Measurements from ENCODE around the gene TXNRD3.

TXNRD3 gene

DNA sequence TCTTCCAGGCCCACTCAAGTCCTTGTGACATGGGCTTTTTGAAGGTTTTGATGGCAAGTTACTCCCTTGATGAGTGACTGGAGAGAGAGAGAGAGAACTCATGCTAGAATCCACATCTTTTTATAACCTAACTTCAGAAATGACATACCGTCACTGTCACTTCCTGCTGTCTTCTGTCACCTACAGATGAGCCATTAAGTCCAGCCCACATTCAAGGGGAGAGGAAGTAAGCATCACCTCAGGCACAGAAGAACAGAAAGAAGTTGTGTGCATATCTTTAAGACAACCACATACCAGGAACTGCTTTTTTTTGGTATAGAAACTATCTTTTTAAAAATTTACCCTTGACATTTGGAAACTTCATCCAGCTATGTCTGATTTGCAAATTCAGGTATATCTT, 16.6 kb upstream of the TXNRD3 start:
- DNase-seq: peak in 1 of 6 experiments; percentile 26

DNA sequence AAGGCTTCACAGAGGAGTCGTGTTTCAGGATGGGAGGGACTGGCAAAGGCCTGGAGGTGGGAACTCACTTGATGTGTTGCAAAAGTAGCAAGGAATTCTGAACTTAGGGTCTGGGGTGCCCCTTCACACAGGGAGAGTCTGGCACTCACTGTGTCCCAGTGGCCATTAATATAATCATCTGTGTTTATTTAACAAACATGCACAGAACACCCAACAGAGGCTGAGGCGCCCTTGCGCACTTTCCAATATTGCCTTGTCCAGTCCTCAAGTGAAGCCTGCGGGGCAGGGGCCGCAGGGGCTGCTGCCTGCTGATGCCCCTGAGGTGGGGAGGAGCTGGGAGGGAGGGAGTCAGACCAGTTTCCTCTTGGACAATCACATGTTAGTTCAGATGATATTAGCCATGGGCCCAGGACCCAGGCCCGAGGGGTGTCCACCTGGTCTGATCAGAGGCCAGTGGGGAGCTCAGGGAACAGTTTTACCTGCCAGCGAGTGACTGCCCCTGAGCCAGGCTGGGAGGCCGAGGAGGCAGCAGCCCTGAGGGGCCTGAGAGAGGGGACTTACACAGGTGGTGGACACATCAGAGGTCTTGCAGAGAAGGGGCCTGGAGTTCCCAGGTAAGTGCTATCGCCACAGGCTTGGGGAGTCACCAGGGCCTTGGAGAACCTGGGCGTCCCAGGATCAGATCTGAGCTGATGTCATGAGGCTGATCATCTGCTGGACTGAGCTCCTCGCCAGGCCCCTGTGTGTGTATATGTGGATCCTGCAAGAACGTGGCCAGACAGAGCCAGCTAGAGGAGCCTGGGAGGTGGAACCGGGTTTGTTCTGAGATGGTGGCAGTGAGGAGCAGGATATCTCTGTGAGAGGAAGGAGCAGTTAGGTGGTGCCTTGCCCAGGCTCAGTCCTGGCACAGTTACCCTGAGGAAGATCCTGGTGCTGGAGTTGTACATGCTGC, 13.8 kb upstream of the TXNRD3 start:
- no peak for DNase-seq

DNA sequence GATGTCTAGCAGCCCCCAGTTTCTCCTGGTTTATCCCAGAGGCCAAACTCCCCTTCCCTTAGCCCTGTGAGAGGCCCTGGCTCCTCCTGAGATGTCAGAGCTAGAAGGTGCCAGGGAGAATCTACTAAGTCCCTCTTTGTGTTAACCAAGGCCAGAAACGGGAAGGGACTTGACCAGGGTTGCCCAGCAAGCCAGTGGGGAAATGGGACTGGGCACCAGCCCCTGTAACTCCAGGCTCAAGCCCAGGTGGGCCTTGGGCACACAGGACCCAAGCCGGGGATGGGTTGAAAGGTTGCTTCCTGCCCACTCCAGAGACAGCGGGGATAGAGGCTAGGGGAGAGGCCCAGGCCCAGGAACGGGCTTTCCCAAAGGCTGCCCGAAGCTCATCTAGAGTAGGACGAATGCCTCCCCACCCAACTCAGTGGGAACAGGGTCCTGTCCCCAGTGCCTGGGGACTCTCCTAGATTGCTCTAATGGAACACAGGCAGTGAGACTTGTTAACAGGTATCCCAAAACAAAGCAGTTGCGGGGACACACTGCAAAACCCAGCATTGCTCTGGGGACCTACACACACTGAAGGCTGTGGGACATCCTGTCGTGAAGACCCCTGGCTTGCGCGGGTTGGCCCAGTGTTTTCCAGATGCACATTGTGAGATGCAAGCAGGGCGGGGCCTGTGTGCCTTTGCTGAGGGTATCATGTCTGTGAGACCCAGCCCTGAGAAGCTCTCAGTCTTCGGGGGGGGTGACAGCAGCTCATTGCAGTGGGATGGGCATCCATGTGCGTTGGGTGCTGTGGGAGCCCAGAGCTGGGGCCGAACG, 12.9 kb upstream of the TXNRD3 start:
- no peak for DNase-seq

DNA sequence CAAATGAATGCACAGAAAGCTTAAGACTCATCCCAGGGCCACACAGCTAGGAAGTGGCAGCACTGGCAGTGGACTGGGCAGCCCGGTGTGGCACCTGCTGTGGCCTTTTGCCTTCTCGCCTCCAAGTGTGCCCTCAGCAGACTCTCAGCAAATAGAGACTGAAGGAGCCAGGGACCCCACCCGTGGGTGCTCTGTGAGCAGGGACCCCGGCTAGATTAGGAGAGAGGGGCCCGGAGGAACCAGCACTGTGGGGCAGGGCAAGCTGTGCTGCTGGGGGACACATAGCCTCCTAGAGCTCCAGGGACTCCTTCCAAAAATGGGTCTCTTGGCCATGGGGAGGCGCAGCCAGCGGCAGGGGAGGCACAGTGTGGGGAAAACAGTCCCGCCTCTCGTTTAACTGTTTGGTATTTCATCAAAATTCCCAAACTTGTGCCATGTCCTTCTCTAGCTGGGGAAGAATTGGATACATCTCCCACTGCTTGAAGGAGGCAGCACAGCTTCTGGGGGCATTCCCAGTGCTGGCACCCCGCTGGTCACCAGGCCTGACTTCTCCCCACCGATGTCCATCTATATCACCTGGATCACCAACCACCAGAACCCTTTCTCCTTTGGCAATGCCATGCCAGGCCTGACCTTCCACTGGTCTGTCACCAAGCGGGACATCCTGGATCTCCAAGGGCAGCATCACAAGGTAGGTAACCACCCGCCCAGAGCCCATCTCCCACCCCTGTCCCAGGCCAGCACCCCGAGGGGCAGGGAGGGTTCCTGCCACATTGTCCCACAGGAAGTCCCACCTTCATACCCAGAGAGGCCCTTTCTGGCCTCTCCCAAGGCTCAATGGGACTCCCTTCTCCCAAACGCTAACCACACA, 12.0 kb upstream of the TXNRD3 start:
- DNase-seq: no peak

DNA sequence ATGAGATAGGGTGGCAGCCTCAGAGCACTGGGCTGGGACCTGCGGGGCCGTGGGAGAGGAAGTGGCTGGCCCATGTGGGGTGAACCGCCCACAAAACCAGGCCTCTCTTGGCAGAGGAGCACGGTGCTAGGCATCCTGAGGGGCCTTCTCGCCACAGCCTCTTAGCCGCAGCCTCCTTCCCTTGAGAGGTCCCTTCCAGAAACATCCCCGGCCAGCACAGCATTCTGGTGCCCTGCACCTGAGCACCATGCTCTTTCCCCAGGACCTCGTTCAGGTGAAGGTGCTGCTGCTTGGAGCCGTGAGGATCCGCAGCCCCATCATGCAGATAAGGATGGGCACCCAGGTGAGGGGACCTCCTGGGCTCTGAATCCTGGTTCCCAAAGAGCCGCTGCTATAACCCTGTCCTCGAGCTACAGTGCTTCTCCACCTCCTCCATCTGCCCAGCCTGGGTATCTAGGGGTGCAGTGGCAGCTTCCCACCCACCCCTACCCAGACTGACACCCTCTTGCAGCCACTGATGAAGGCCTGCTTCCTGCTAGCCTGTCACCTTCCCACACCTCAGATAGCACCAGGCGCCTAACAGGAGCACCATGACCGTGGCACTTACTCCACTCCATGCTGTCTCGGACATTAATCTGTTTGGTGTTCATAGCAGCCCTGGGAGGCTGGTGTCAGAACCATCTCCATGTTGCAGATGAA, 11.2 kb upstream of the TXNRD3 start:
- no peak for DNase-seq

DNA sequence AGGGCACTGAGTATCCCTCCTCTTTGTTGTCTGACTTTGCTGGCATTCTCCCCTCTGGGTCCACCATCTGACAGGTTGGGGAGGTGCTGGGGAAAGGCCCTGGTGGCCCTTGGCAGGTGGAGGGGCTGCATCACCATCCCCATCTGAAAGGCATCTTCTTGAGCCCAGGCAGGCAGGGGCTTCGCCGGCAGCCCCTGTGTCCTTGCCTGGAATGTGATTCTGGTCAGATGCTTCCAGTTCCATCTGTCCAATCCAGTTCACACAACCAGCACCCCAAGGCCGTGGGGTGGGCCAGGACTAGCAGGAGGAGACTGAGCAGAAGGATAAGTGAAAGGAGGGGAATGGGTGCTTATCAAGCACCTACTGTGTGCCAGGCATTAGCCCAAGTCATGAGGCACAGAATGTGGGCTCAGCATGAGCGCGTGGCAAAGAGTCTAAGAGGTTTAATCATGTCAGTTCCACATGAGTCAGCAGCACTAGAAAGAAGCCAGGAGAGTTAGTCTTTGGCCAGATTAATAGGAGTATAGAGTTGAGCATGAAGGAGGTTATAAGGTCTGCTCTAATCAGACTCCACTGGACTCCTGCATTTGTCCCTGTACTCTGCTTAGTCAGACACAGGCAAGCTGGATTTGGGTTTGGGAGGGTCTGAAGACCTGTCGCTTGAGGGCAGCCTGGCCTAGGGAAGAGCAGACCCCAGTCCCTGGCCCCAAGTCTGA, 10.5 kb upstream of the TXNRD3 start:
- DNase-seq: no peak

DNA sequence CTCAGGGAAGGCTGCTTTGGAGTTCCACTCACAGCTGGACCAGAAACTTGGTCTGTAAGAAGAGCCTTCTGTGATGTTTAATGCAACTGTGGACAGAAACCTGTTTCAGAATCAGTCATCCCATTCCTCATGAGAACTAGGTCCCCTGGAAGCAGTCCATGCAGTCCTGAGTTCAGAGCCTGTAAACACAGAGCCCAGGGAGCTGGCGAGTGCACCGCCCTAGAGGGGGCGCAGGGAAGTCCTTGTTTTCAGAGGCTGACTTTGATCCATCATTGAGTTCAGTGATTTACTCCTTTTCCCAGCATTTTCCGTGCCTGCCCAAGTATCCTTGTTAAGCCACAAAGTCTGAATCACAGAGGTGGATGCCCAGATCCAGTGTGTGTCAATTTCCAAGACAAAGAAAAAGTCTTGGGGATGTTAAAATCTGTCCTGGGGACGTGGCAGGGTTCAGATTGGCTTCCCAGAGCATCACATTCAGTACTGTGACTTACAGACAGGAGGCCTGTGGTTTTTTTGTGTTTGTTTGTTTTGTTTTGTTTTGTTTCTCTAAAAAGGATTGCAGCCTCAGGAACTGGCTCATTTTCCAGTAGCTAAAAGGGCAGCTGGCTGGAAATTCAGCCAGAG, 9.8 kb upstream of the TXNRD3 start:
- no peak for DNase-seq

DNA sequence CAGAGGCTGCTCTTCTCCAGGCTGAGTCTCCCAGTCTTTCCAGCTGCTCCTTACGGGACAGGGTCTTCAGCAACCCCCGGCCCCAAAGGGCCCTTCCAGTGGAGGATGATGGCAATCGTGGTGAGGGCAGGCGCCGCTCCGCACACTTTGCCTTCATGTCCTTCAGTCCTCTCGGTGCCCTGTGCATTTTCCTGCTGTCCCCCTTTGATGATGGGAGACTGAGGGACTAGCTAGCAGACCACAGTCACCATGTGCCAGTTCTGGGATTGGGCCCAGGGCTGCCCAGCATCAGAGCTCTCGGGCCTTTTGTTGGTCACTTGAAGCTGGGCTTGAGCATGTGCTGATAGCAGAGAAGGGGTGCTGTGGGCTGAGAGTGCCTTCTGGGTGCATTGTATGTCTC, 8.8 kb upstream of the TXNRD3 start:
- DNase-seq: no peak

DNA sequence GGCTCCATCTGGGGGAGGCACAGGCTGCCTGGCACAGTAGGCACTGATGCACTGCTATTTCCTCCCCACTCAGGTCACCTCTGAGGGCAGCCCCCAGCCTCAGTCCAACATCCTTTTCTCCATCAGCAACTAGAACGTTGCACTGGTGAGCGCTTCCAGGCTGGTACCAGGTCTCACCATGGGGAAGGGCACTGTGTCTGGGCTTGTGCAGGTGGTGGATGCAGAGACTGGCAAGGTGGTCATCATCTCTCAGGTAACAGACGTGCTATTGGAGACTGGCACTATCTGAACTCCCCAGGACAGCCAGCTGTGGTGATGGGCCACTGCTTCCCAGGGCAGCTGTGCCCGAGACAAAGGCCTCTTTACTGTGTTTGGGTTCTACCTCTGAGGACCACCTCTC, 8.3 kb upstream of the TXNRD3 start:
- DNase-seq: no peak

DNA sequence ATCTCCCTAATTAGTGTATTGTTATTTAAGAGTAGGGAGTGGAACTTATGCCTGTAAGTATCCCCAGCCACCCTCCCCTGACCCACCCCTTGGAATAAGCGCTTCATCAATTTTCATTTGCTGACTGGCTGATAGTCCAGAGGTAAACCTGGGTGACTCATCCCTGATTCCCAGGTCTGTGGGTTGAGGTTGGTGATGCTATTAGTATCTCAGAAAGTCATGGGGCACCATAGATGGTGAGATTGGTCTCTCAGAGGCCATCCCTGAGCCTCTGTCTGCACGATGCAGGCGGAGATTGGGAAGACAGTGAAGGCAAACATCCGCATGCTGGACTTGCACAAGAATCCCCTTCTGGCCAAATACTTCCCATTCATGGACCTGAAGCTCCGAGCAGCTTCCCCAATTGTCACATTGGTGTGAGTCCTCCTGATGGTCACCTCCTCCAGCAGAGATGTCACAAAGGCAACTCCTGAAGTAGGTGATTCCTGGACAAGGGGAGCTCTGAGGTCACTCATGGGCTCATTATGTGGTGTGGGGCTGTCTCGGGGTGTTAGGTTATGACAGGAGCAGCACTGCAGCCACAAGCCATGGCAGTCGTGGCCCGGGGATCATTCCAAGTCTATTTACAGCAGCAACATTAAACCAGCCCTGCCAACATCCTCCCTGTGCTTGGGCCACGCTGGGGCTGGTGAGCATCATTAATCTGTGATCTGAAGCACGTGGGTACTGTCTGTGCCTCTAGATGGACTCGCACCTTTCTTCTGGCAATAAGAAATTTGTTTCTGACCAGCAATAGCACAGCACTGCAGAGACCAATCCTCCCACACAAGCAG, 6.8 kb upstream of the TXNRD3 start:
- no peak for DNase-seq

DNA sequence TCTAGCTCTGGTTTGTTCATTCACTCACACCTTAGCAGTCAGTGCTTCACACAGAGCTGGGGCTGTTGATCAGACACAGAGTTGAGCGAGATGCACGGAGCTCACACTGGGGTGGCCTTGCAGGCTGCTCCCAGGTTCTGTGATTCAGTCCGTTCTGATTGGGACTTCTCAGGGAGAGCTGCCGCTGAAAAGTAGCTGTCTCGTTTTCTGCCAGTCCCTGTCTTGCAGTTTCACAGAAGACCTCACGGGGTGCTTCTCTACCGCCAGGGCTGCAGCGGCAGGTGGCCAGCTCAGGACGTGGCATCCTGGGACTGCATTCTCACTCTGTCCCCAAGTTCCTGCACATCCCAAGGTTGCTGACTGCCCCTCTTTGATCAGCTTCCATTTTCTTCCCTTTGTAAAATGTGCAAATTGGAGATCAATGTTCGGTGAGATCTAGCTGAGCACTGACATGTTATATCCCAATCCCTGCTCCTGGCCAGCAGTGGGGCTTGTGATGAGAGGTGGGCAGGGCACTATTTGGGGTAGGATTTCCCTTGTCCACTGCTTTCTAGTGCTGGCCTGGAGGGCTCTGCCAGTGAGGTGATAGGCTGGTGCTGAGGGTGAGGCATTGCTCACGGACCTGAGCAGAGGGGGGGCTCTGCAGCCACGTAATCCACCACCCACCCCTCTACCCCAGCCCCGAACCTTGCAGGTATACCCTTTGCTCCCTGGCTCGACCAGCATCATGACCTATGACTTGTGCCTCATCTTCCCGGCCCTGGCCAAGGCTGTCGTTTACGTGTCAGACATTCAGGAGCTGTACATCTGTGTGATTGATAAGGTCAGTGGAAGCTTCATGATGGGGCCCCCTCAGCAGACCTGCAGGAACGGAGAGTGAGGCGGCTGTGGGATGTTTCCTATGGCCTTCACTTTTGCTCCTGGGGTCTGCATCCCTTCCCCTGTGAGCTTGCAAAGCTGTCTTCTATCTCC, 5.3 kb upstream of the TXNRD3 start:
- DNase-seq: no peak

DNA sequence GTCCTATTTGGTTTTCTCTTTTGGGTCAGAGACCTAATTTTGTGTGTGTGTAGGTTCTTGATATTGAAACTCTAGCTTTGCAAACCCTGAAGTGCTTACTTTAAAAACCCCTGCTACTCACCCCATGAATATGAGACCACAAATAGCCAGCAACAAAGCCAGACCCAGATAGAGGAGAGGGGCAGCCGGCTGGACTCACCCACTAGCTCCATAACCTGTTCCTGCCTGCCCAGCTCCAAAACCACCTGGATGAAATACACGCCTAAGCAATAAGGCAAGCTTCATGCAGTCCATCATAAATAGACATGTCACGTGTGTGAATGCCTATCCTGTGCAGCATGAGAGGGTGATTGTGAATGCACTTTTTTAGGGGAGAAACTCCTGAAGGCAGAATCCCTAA, 3.7 kb upstream of the TXNRD3 start:
- DNase-seq: no peak

DNA sequence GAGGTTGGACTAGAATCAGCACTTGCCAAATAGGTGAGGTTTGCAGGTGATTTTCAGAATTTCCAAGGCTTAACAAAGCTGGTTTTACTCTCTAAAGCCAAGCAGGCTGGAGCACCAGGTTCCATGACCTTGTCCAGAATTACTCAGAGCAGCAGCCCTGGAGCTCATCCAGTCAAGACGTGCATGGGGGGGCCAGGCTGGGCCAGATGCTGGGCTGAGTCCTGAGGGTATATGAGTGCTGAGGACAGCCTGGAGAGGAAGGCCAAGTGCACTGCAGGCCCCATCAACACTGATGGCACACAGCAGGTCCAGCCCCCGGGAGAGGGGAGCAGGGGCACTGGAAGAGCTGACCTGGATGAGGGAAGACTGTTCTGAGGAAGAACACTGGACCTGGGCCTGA, 3.0 kb upstream of the TXNRD3 start:
- DNase-seq: no peak

DNA sequence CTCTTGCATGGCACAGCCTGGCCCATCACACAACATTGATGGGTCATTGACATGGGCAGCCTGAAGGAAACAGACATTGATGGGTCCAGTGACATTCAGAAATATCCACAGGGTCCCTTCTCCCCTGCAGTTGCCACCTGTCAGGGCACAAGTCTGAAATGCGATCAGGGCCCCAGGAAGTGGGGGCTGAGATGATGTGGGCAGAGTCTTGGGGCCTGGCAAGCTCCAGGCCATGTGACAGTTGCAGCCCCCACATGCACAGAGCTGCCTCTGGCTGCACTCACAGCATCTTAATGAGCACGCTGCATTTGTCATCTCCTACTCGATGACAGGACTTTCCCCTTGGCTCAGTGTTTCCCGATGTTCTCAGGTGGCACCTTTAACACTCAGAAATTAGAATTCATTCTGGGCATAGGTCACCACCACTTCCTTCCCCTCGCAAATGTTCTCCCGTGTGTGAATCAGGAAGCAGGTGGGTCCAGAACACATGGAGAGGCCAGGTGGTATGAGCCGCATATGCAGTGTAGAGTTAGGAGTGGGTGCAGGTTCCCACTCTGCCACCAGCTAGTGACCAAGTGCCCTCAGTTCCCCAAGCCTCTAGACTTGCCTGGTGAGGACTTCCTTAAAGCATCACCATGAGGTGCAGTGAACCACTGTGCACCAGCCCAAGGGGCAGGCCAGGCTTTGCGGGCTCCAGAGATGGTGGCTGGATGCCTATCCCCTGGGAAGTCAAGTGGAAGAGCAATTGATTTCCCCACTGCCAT, 1.6 kb upstream of the TXNRD3 start:
- DNase-seq: no peak

DNA sequence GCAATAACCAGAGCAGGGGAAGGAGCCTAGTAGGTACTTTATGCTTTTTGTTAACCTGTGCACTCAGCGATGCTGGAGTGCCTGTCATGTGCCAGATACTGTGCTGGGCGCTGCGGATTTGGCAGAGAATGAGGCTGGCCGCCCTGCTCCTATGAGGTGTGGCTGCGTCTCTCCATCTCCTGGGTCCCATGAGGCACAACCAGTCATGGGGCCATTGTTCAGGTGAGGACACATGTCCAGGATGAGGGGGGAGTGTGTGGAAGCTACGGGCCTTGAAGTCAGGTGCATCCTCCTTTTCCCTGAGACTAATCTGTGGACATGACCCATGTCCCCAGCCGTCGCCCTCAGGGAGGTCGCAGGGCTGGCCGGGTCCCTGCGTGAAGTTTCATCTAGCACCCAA, 963 bp upstream of the TXNRD3 start:
- DNase-seq: no peak

DNA sequence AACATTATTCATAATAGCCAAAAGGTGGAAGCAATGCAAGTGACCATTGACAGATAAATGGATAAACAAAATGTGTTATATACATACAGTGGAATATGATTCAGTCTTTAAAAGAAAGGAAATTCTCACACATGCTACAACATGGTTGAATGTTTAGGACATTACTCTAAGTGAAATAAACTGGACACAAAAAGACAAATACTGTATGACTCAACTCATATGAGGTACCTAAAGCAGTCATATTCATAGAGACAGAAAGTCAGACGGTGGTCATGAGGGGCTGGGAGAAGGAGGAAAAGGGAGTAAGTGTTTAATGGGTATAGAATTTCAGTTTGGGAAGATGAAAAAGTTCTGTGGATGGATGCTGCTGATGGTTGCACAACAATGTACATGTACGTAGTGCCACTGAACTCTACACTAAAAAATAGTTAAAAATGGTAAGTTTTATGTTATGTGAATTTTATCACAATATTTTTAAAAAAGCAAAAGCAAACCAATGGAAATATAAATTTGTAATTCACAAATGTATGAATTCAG, 5.3 kb downstream of the TXNRD3 start:
- DNase-seq: no peak

DNA sequence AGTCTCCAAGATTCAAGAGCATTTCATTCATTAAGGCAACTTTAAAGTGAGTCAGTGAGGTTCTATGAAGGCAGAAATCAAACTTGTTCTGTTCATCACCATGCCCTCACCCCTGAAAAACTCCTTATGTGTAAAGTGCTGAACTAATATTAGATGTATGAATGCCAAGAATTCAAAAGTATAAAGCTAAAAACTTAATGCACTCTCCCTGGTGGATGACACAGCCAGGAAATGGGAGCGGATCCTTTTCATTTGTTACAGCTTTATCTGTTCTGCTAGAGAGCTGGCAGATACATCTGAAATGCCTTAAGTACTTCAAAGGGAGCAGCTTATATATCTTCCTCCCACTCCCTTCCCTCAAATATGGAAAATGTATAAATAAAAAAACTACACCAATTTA, 8.2 kb downstream of the TXNRD3 start:
- no peak for DNase-seq

DNA sequence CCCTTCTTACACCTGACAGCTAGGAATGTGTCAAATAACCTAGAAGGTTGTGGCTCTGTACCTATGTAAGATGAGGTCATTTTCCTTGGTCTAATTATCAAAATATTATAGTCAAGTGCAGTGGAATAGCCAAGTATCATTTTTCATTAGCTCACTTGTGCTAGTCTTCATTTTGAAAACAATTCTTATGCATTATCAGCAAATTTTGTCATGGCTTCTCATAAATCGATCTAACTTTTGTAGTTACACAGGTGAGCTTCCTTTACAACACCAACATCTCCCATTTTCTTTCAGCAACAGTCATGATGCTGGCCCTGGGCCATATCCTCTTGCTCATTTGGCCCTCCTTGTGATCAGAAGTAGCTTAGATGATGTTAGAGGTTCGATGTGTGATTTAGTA, 10.3 kb downstream of the TXNRD3 start:
- DNase-seq: no peak
